Muscle of leg (tissue), 16 donors: ENCODE results near the gene TUBB8B. TPM values are rescaled to one million over a fixed set of nuclear protein-coding genes. Genes with fewer than 3 reads are reported as not detected.
"Not testable (repeated sequence)": the region's sequence is repeated elsewhere in the genome, so short reads cannot be mapped to it uniquely, and the experiment has no call there.

ENCODE experiments used
- DNase-seq: peaks from one replicate; pipeline ENCODE4 v3.0.0; 2013
- H3K27ac ChIP-seq: one replicate; pipeline ENCODE4 v1.5.1; 2013; ENCODE audit warnings: mild to moderate bottlenecking, low read length, control low read depth
- H3K27me3 ChIP-seq: one replicate; pipeline ENCODE4 v1.6.1; 2013; ENCODE audit warnings: low read length; ENCODE audit not compliant: control insufficient read depth, insufficient read depth
- H3K36me3 ChIP-seq: one replicate; pipeline ENCODE4 v1.6.1; 2013; ENCODE audit warnings: low read length; ENCODE audit not compliant: control insufficient read depth, insufficient read depth
- H3K4me1 ChIP-seq: one replicate; pipeline ENCODE4 v1.6.1; 2013; ENCODE audit warnings: low read length; ENCODE audit not compliant: control insufficient read depth, insufficient read depth
- H3K4me3 ChIP-seq: one replicate; pipeline ENCODE4 v1.5.1; 2013; ENCODE audit warnings: low read length, control low read depth
- H3K9me3 ChIP-seq: replicated peaks from 2 replicates; pipeline ENCODE4 v1.6.1; 2013; ENCODE audit warnings: low read depth, low read length; ENCODE audit not compliant: control insufficient read depth
- WGBS: methylation state at CpG from one replicate; pipeline ENCODE4 v1.1.5; 2013; ENCODE audit warnings: missing lambda C conversion rate; ENCODE audit not compliant: insufficient coverage; 5-methylcytosine and 5-hydroxymethylcytosine counted together
- long read RNA-seq, 11 donors: transcript quantifications; one replicate each; lab custom pipeline, GENCODE V29; 2026
- polyA plus RNA-seq, 8 donors: library from polyadenylated mRNA; unstranded; fragments of 120-200 nt; gene quantifications; one replicate each; pipeline versions ENCODE4 v1.2.1 to v1.2.3, GENCODE V29; 2013; ENCODE audit warnings: inconsistent platforms in 1 of 8, low replicate concordance in 1 of 8; ENCODE audit not compliant: insufficient read length in 8 of 8, insufficient read depth in 1 of 8
- total RNA-seq: library from RNA; stranded (reverse); fragments of 120-200 nt; gene quantifications from one replicate; pipeline ENCODE4 v1.2.4, GENCODE V29; 2013

Gene TUBB8B
- total RNA-seq (not detected), polyA plus RNA-seq (under 1 TPM in 1 of 8 donors, not detected in 7; 0.30 TPM)
- long read RNA-seq, donor 1 = 0 reads
- long read RNA-seq, donor 2 = 0 reads
- long read RNA-seq, donor 3 = 0 reads
- long read RNA-seq, donor 4 = 0 reads
- long read RNA-seq, donor 5 = 0 reads
- long read RNA-seq, donor 6 = 0 reads
- long read RNA-seq, donor 7 = 0 reads
- long read RNA-seq, donor 8 = 0 reads
- long read RNA-seq, donor 9 = 0 reads
- long read RNA-seq, donor 10 = 0 reads
- long read RNA-seq, donor 11 = 0 reads

DNA sequence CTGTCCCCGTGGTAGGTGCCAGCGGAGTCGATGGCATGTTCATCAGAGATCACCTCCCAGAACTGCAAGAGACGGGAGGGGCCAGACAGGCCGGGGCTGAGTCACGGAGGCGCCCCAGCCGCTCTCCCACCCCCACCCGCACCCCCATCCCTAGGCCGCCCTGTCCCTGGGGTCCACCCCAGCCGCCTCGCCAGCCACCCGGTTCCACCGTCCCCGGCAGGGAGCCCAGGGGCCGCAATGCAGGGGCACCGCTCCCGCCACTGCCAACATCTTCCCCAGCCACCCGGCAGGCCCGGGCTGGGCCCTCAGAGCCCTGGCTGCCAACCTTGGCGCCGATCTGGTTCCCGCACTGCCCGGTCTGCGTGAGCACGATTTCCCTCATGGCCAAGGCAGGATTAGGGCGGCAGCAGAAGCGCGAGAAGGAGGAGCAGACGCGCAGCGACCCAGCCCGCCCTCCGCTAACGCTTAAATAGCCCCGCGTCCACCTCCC, at the start of gene TUBB8B:
TUBB8B (minus strand) TSS at position 440 of the 490 bp plus-strand sequence; CDS start at position 382, 58 bp downstream.
- WGBS = 71% methylated on average over 17 of the region's 37 CpGs
- H3K4me1 ChIP-seq, DNase-seq, H3K36me3 ChIP-seq, H3K27ac ChIP-seq, H3K4me3 ChIP-seq, H3K9me3 ChIP-seq, H3K27me3 ChIP-seq: not testable (repeated sequence)

DNA sequence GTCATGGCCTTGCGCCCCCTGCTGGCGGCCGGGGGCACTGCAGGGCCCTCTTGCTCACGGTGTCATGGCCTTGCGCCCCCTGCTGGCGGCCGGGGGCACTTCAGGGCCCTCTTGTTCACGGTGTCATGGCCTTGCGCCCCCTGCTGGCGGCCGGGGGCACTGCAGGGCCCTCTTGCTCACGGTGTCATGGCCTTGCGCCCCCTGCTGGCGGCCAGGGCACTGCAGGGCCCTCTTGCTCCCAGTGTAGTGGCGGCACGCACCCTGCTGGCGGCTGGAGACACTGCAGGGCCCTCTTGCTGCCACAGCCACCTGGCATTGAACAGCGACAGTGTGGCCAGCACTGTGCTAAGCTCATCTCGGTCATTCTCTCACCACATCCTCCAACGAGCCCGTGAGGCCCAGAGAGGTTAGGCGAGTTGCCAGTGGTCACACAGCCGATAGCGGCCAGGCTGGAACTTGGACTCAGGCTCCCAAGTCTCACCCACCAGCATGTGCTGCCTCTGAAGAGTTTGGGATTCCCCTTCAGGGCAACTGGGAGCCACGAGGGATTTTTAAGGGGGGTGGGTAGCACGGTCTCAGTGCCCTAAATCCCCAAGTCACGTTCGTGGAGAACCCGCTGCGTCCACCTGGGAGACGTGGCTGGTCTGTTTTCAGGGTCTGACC, 48.0 kb upstream of the TUBB8B start:
- not testable (repeated sequence) for H3K4me3 ChIP-seq, H3K27ac ChIP-seq, H3K9me3 ChIP-seq, H3K36me3 ChIP-seq, H3K4me1 ChIP-seq, H3K27me3 ChIP-seq, DNase-seq
- WGBS = 77% methylated on average over 8 of the region's 31 CpGs

DNA sequence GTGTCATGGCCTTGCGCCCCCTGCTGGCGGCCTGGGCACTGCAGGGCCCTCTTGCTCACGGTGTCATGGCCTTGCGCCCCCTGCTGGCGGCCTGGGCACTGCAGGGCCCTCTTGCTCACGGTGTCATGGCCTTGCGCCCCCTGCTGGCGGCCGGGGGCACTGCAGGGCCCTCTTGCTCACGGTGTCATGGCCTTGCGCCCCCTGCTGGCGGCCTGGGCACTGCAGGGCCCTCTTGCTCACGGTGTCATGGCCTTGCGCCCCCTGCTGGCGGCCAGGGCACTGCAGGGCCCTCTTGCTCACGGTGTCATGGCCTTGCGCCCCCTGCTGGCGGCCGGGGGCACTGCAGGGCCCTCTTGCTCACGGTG, 47.3 kb upstream of the TUBB8B start:
- not testable (repeated sequence) for H3K9me3 ChIP-seq, H3K36me3 ChIP-seq, H3K4me1 ChIP-seq, H3K4me3 ChIP-seq, DNase-seq, H3K27me3 ChIP-seq, H3K27ac ChIP-seq
- no CpG with 5 or more reads among the region's 20 CpGs for WGBS

DNA sequence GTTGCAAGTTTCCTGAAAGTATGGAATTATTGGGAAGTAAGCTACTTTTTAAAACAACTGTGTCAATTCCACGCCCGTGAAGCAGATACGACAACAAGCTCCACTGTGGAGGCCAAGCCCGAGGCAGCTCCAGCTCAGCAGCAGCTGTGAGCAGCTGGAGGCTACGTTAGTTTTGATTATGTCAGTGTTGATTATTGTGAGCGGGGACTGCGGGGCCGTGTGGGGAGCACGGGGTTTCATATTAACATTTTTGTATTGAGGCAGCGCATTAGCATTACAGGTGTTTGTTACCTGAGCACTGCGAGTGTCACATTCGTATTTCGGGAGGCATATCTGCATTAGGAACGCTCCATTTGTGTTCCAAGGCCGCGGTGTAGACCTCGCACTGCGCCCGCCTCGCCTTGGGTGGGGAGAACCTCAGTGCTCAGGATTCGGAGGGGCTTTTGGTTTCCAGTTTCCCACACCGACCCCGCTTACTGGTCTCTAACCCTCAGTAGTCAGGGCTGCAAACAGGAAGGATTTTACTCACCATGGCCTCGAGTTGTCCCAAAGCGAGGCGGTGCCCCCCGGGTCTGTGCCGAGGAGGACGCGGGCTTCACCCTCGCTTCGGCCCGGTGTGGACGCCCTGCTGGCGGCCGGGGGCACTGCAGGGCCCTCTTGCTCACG, 46.8 kb upstream of the TUBB8B start:
- H3K36me3 ChIP-seq, H3K9me3 ChIP-seq, H3K27ac ChIP-seq, H3K4me1 ChIP-seq, H3K4me3 ChIP-seq, DNase-seq, H3K27me3 ChIP-seq: not testable (repeated sequence)
- 70% methylated on average over 2 of the region's 37 CpGs for WGBS

DNA sequence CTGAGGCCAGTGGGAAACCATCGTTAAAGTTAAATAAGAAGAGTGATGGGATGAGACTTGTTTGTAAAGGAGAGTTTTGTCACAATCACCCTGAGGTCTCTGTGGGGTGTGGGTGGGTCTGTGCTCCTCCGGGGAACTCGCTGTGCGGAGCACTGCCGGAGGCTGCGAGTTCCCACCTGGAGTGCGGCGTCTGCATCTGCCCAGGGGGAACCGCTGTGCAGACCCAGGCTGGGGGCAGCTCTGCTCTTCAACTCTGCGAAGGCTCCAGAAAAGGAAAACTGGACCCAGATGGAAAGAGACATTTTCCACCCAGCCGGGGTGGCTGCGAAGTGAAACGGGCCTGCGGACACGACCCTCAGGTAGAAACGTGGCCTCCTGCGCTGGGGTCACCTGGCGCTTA, 46.2 kb upstream of the TUBB8B start:
- H3K36me3 ChIP-seq, H3K27me3 ChIP-seq, H3K4me3 ChIP-seq, H3K4me1 ChIP-seq, H3K9me3 ChIP-seq, H3K27ac ChIP-seq, DNase-seq: not testable (repeated sequence)
- WGBS = no CpG with 5 or more reads among the region's 18 CpGs

- not testable (repeated sequence) for H3K9me3 ChIP-seq, H3K4me3 ChIP-seq, DNase-seq, H3K4me1 ChIP-seq, H3K27ac ChIP-seq, H3K36me3 ChIP-seq, H3K27me3 ChIP-seq
- WGBS = no CpG with 5 or more reads among the region's 6 CpGs
Observed at GRCh38 chr18:93897-94408, 44.5 kb upstream of the TUBB8B start.

GRCh38 chr18:91561-91960, 42.1 kb upstream of the TUBB8B start:
- DNase-seq, H3K4me1 ChIP-seq, H3K27me3 ChIP-seq, H3K9me3 ChIP-seq, H3K4me3 ChIP-seq, H3K27ac ChIP-seq, H3K36me3 ChIP-seq: not testable (repeated sequence)
- no CpG with 5 or more reads among the region's 1 CpG for WGBS

DNA sequence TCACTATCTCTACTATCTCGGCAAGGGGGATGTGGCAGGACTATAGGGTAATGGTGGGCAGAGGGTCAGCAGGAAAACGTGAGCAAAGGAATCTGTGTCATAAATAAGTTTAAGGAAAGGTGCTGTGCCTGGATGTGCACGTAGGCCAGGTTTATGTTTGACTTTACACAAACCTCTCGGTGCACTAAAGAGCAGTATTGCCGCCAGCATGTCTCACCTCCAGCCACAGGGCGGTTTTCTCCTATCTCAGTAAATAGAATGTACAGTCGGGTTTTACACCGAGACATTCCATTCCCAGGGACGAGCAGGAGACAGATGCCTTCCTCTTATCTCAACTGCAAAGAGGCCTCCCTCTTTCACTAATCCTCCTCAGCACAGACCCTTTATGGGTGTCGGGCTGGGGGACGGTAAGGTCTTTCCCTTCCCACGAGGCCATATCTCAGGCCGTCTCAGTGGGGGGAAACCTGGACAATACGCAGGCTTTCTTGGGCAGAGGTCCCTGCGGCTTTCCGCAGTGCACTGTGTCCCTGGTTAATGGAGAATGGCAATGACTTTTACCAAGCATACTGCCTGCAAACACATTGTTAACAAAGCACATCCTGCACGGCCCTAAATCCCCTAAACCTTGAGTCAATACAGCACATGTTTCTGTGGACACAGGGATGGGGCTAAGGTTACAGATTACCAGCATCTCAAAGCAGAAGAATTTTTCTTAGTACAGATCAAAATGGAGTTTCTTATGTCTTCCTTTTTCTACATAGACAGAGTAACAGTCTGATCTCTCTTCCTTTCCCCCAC, 41.2 kb upstream of the TUBB8B start:
- not testable (repeated sequence) for H3K36me3 ChIP-seq, H3K4me3 ChIP-seq, H3K27me3 ChIP-seq, H3K27ac ChIP-seq, DNase-seq, H3K4me1 ChIP-seq, H3K9me3 ChIP-seq
- 68% methylated on average over 6 of the region's 17 CpGs for WGBS

GRCh38 chr18:89124-89523, 39.7 kb upstream of the TUBB8B start:
- not testable (repeated sequence) for H3K9me3 ChIP-seq, H3K4me3 ChIP-seq, H3K27ac ChIP-seq, DNase-seq, H3K27me3 ChIP-seq, H3K4me1 ChIP-seq, H3K36me3 ChIP-seq
- WGBS = 91% methylated on average over 4 of the region's 6 CpGs

DNA sequence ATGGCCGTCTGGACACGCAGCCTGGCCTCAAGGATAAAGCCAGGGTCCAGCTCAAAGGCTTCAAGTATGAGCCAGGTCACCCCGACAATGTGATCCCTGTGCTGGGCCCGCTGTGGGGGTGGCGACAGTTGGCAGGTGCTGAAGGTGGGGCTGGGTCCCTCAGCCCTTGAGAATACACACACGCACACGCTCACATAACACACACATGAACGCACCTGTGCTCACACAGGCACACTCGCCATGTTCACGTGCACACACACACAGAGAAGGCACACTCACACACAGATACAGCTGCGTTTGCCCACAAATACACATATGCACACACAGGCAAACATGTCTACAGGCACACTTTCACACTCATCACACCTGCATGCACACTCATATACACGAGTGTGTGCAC, 35.4 kb upstream of the TUBB8B start:
- WGBS = 87% methylated on average over 7 of the region's 12 CpGs
- not testable (repeated sequence) for H3K27me3 ChIP-seq, H3K36me3 ChIP-seq, H3K4me1 ChIP-seq, H3K4me3 ChIP-seq, H3K9me3 ChIP-seq, H3K27ac ChIP-seq, DNase-seq
